ENCODE results near the gene BRIP1.

Gene BRIP1

GRCh38 chr17:61759362-61759761 lies 104.0 kb downstream of the BRIP1 start:
- DNase-seq = no peak

GRCh38 chr17:61758430-61758829 lies 104.9 kb downstream of the BRIP1 start:
- no peak for DNase-seq

GRCh38 chr17:61757168-61757567 lies 106.2 kb downstream of the BRIP1 start:
- no peak for DNase-seq

GRCh38 chr17:61756561-61756960 lies 106.8 kb downstream of the BRIP1 start:
- no peak for DNase-seq

GRCh38 chr17:61755668-61756067 lies 107.7 kb downstream of the BRIP1 start:
- DNase-seq = no peak

- no peak for DNase-seq
Measured at GRCh38 chr17:61755078-61755477, 108.2 kb downstream of the BRIP1 start.

- no peak for DNase-seq
Measured at GRCh38 chr17:61754124-61754523, 109.2 kb downstream of the BRIP1 start.

- no peak for DNase-seq
Measured at GRCh38 chr17:61753696-61754095, 109.6 kb downstream of the BRIP1 start.

GRCh38 chr17:61750656-61751055 lies 112.7 kb downstream of the BRIP1 start:
- DNase-seq = no peak

GRCh38 chr17:61749823-61750404 lies 113.4 kb downstream of the BRIP1 start:
- DNase-seq = no peak

- no peak for DNase-seq
Measured at GRCh38 chr17:61746248-61746985, 116.9 kb downstream of the BRIP1 start.

GRCh38 chr17:61744804-61745203 lies 118.5 kb downstream of the BRIP1 start:
- no peak for DNase-seq

GRCh38 chr17:61744252-61744651 lies 119.1 kb downstream of the BRIP1 start:
- DNase-seq = no peak

- DNase-seq = no peak
Measured at GRCh38 chr17:61743766-61744165, 119.6 kb downstream of the BRIP1 start.

- no peak for DNase-seq
Measured at GRCh38 chr17:61739002-61739401, 124.3 kb downstream of the BRIP1 start.

GRCh38 chr17:61738249-61738648 lies 125.1 kb downstream of the BRIP1 start:
- no peak for DNase-seq

- no peak for DNase-seq
Measured at GRCh38 chr17:61737820-61738219, 125.5 kb downstream of the BRIP1 start.

GRCh38 chr17:61736438-61736837 lies 126.9 kb downstream of the BRIP1 start:
- no peak for DNase-seq

GRCh38 chr17:61735807-61736206 lies 127.5 kb downstream of the BRIP1 start:
- DNase-seq = no peak

- no peak for DNase-seq
Measured at GRCh38 chr17:61734466-61734865, 128.9 kb downstream of the BRIP1 start.

GRCh38 chr17:61734012-61734411 lies 129.3 kb downstream of the BRIP1 start:
- no peak for DNase-seq

- DNase-seq = no peak
Measured at GRCh38 chr17:61733021-61733420, 130.3 kb downstream of the BRIP1 start.

- DNase-seq = no peak
Measured at GRCh38 chr17:61732169-61732568, 131.2 kb downstream of the BRIP1 start.
